HepG2 (cell line): ENCODE results near the gene CPNE4. TPM values are rescaled to one million over a fixed set of nuclear protein-coding genes. Genes with fewer than 3 reads are reported as not detected.

Experiments used
- ATAC-seq: fragments of 200-7000 bp; cut with Tn5 transposase; 3 replicates; pipeline ENCODE4 v1.9.1; 2020; ENCODE audit warnings: mild to moderate bottlenecking, moderate library complexity
- Bru-seq: library from RNA; stranded (reverse); fragments of 400-500 nt; gene quantifications from one replicate; lab custom pipeline; 2021; lab: Mats Ljungman, UMichigan
- BruChase-seq, 2 experiments: library from RNA; stranded (reverse); fragments of 400-500 nt; gene quantifications; one replicate each; lab custom pipeline; 2021; lab: Mats Ljungman, UMichigan
- BruUV-seq: library from RNA; stranded (reverse); fragments of 400-500 nt; replicated peaks from 2 replicates; lab custom pipeline; 2021; lab: Mats Ljungman, UMichigan
- CTCF ChIA-PET: fragments of 300-600 bp; formaldehyde crosslinking; extraction: SDS; loops from one replicate; lab custom pipeline; 2021; ENCODE audit warnings: low total read pairs, inconsistent platforms, low intra/inter-chr PET ratio; lab: Yijun Ruan, JAX
- POLR2A ChIA-PET: fragments of 350-600 bp; sonication (Branson Sonifier 250); formaldehyde crosslinking; loops from one replicate; lab custom pipeline; 2020; ENCODE audit warnings: antibody characterized with exemption, inconsistent platforms; lab: Yijun Ruan, JAX
- DNase-seq: peaks from one replicate; pipeline ENCODE4 v3.0.0-alpha.2; 2015; ENCODE audit warnings: low spot score
- FAIRE-seq: peaks from 3 replicates; lab custom pipeline; 2011; peaks lifted over from hg19 to GRCh38; lab: Jason Lieb, UNC
- H2AFZ ChIP-seq: one replicate; pipeline ENCODE4 v1.6.1; 2011; ENCODE audit warnings: low read length, inconsistent platforms
- H3K27ac ChIP-seq: fragments of 300-600 bp; 3 replicates; pipeline ENCODE4 v1.8.0; 2011; ENCODE audit warnings: mixed run types, mild to moderate bottlenecking, mixed read lengths, low read length, inconsistent platforms; ENCODE audit not compliant: insufficient read depth; ENCODE audit errors: extremely low read length
- H3K27me3 ChIP-seq, 2 experiments: fragments of 200-600 bp in 1 of 2; 2 replicates in 1 of 2; 3 replicates in 1 of 2; pipeline versions ENCODE4 v1.6.0 to v1.8.0; 2011; ENCODE audit warnings: low read length in 2 of 2, mild to moderate bottlenecking in 2 of 2, moderate library complexity in 2 of 2, inconsistent platforms in 1 of 2; ENCODE audit not compliant: insufficient read depth in 2 of 2, control insufficient read depth in 1 of 2
- H3K36me3 ChIP-seq, 2 experiments: fragments of 200-600 bp in 1 of 2; replicated peaks in 1 of 2; 2 replicates in 1 of 2; 3 replicates in 1 of 2; pipeline versions ENCODE4 v1.5.1 to v1.8.0; 2011; ENCODE audit warnings: low read length in 2 of 2, inconsistent platforms in 1 of 2; ENCODE audit not compliant: insufficient read depth in 2 of 2, control insufficient read depth in 1 of 2
- H3K4me1 ChIP-seq: 2 replicates; pipeline ENCODE4 v1.5.1; 2012; ENCODE audit warnings: low read length, inconsistent platforms; ENCODE audit not compliant: insufficient read depth
- H3K4me2 ChIP-seq: 2 replicates; pipeline ENCODE4 v1.6.0; 2011; ENCODE audit warnings: low read depth, low read length, inconsistent platforms
- H3K4me3 ChIP-seq, 3 experiments: fragments of 200-600 bp in 1 of 3; sonication (generic), shearing (Covaris generic) in 1 of 3; replicated peaks in 1 of 3; 2 replicates each; pipeline ENCODE4 v1.5.1; 2011 to 2016; ENCODE audit warnings: low read length in 3 of 3, inconsistent platforms in 2 of 3, low read depth in 2 of 3, mild to moderate bottlenecking in 2 of 3, control low read depth in 1 of 3, mixed read lengths in 1 of 3; ENCODE audit not compliant: insufficient read depth in 1 of 3
- H3K79me2 ChIP-seq: one replicate; pipeline ENCODE4 v1.6.1; 2011; ENCODE audit warnings: low read length, inconsistent platforms; ENCODE audit not compliant: insufficient read depth
- H3K9ac ChIP-seq: 2 replicates; pipeline ENCODE4 v1.6.0; 2011; ENCODE audit warnings: mild to moderate bottlenecking, low read depth, low read length, inconsistent platforms; ENCODE audit not compliant: insufficient read depth
- H3K9me3 ChIP-seq: 2 replicates; pipeline ENCODE4 v1.5.1; 2012; ENCODE audit warnings: mild to moderate bottlenecking, low read length
- H4K20me1 ChIP-seq: 2 replicates; pipeline ENCODE4 v1.6.0; 2011; ENCODE audit warnings: inconsistent platforms, mild to moderate bottlenecking, low read length, moderate library complexity; ENCODE audit not compliant: insufficient read depth
- IKZF4 ChIP-seq: sonication (generic); formaldehyde crosslinking; IDR thresholded peaks from 2 replicates; pipeline ENCODE4 v1.5.1; 2020; ENCODE audit warnings: borderline replicate concordance, mild to moderate bottlenecking, low read depth, missing genetic modification reagents; ENCODE audit errors: not compliant biosample characterization
- IRF2 ChIP-seq: IDR thresholded peaks from 2 replicates; pipeline ENCODE4 v1.6.1; 2018; ENCODE audit warnings: missing genetic modification reagents, missing compliant biosample characterization
- NFAT5 ChIP-seq: sonication (generic); formaldehyde crosslinking; IDR thresholded peaks from 2 replicates; pipeline ENCODE4 v1.4.0; 2020; ENCODE audit warnings: missing genetic modification reagents
- PBX2 ChIP-seq: IDR thresholded peaks from 2 replicates; pipeline ENCODE4 v1.6.1; 2016; ENCODE audit warnings: control low read depth
- ZNF619 ChIP-seq: sonication (generic); formaldehyde crosslinking; IDR thresholded peaks from 2 replicates; pipeline ENCODE4 v1.4.0; 2020; ENCODE audit warnings: mild to moderate bottlenecking, missing genetic modification reagents
- WGBS: methylation state at CpG from one replicate; pipeline ENCODE4 v1.1.6; 2017; ENCODE audit warnings: low lambda C conversion rate; 5-methylcytosine and 5-hydroxymethylcytosine counted together
- in situ Hi-C: cut with HindIII; loops from 2 replicates; pipeline ENCODE4 v1.10.0; 2017; ENCODE audit warnings: low pct_unique_long_range_greater_than_20kb; ENCODE audit not compliant: extremely low pct_ligation_motif_present
- intact Hi-C: fragments of 100-400 bp; cut with micrococcal nuclease; formaldehyde crosslinking; loops from one replicate; pipeline ENCODE4 v1.10.0; 2022; ENCODE audit not compliant: unreplicated experiment
- long read RNA-seq, 2 experiments: library from RNA in 1 of 2; library from polyadenylated mRNA in 1 of 2; stranded (forward) in 1 of 2; unstranded in 1 of 2; transcript quantifications; one replicate each; pipeline ENCODE4 v2.0.0, GENCODE V29; 2019 to 2022
- polyA minus RNA-seq, 3 experiments: library from RNA; depleted of rRNA, polyadenylated mRNA; stranded (reverse); fragments of >200 nt; gene quantifications; 2 replicates each; pipeline ENCODE4 v1.2.3, GENCODE V29; 2011; ENCODE audit warnings: low replicate concordance in 1 of 3
- polyA plus RNA-seq, 8 experiments: library from polyadenylated mRNA; depleted of rRNA in 3 of 8; stranded (reverse) in 7 of 8; unstranded in 1 of 8; fragments of >200 nt; fragmentation: Illumina TruSeq in 4 of 8; extraction: Trizol in 4 of 8; gene quantifications; 2 replicates each; pipeline versions ENCODE4 v1.2.1 to v1.2.3, GENCODE V29; 2011 to 2016; ENCODE audit warnings: low read depth in 4 of 8, missing spikeins in 1 of 8, mixed read lengths in 1 of 8; ENCODE audit not compliant: insufficient read depth in 1 of 8
- total RNA-seq, 5 experiments: library from RNA; depleted of rRNA; stranded (reverse); fragments of >200 nt; fragmentation: Illumina TruSeq; extraction: Trizol; gene quantifications; 2 replicates each; pipeline ENCODE4 v1.2.3, GENCODE V29; 2016; ENCODE audit warnings: low read depth in 1 of 5
- TF ChIP-seq, protein P1 (sequence below): sonication (generic); formaldehyde crosslinking; IDR thresholded peaks from 2 replicates; pipeline ENCODE4 v1.5.0; 2020; ENCODE audit warnings: missing genetic modification reagents
- TF ChIP-seq, protein P2 (sequence below): sonication (generic); formaldehyde crosslinking; IDR thresholded peaks from 2 replicates; pipeline ENCODE4 v1.4.0; 2020; ENCODE audit warnings: mild to moderate bottlenecking, missing genetic modification reagents

The CPNE4 gene
- not detected in 2 replicates for total RNA-seq (2016; rRNA removed; fragmentation: Illumina TruSeq; extraction: Trizol)
- not detected in 2 replicates for total RNA-seq (2016; cell fraction: cytosol; rRNA removed; fragmentation: Illumina TruSeq; extraction: Trizol; ENCODE audit: low read depth)
- total RNA-seq (2016; cell fraction: insoluble cytoplasmic fraction; rRNA removed; fragmentation: Illumina TruSeq; extraction: Trizol): not detected in 2 replicates
- total RNA-seq (2016; cell fraction: membrane; rRNA removed; fragmentation: Illumina TruSeq; extraction: Trizol): not detected in 2 replicates
- total RNA-seq (2016; cell fraction: nucleus; rRNA removed; fragmentation: Illumina TruSeq; extraction: Trizol): not detected in 2 replicates
- polyA plus RNA-seq (2011; rRNA removed): not detected in 2 replicates
- not detected in 2 replicates for polyA plus RNA-seq (2011; cell fraction: cytosol; rRNA removed)
- polyA plus RNA-seq (2011; cell fraction: nucleus; rRNA removed): not detected in 2 replicates
- not detected in 2 replicates for polyA plus RNA-seq (2012)
- not detected in 2 replicates for polyA plus RNA-seq (2016; cell fraction: cytosol; fragmentation: Illumina TruSeq; extraction: Trizol; ENCODE audit: low read depth)
- not detected in 2 replicates for polyA plus RNA-seq (2016; cell fraction: insoluble cytoplasmic fraction; fragmentation: Illumina TruSeq; extraction: Trizol; ENCODE audit: low read depth)
- not detected in 2 replicates for polyA plus RNA-seq (2016; cell fraction: membrane; fragmentation: Illumina TruSeq; extraction: Trizol; ENCODE audit: low read depth)
- polyA plus RNA-seq (2016; cell fraction: nucleus; fragmentation: Illumina TruSeq; extraction: Trizol; ENCODE audit: insufficient read depth, low read depth): not detected in 2 replicates
- 0.07 TPM in 1 of 2 replicates, not detected in the other for polyA minus RNA-seq (2011; rRNA and poly(A)+ RNA removed; ENCODE audit: low replicate concordance)
- polyA minus RNA-seq (2011; cell fraction: cytosol; rRNA and poly(A)+ RNA removed): not detected in 2 replicates
- not detected in 2 replicates for polyA minus RNA-seq (2011; cell fraction: nucleus; rRNA and poly(A)+ RNA removed)
- Bru-seq, nascent RNA: percentile 2 among the genes with signal in this experiment
- percentile 1 among the genes with signal in this experiment for BruChase-seq, experiment 1, labeled RNA remaining after a 6-hour chase
- BruChase-seq, experiment 2, labeled RNA remaining after a 2-hour chase: percentile 3 among the genes with signal in this experiment
- long read RNA-seq, experiment 1: 0 reads
- long read RNA-seq, experiment 2: 0 reads

DNA sequence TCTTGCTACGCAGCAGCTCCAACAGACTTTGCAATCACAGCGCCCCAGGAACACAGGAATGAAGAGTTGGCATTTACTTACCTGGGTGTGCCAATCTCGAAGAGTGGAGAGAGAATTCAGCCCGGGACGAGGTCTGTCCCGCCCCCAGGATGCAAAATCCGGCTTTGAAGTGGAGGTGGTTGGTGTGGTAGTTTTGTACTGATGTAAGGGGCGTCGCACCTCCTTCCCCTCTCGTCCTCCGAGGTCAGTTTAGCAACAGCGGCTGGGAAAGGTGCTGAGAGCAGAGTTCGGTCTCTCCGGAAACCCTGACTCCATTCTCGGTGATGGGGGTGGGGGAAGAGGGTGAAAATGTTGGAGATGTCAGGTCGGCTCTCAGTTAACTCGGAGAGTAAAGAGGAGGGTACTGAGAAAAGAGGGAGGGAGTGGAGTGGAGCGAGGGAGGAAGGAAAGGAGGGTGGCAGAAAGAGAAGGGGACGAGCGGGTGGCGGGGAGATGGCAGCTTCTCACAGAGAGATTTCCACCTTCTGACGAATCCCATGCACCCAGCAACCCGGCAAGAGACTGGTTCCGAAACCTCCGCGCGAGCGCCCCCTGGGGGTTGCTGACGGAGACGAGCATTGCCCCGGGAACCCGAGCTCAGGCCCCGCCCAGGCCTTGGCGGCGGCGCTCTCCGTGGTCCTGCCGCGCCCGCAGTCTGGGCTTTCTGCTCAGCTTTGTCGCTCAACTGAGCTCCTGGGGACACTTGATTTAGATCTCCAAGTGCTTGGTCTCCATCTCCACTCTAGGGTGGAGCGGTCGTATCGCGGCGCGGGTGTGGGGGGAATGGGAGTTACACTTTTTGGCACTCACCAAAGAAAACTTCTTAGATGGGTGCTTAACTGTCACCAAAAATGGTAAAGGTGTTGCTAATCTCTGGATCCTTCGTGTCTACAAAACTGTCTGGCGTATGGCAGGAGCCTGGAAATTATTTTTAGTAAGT is at the start of gene CPNE4:
Gene CPNE4, minus strand, starts transcription at position 529 of the 979 bp plus-strand sequence.
- no peak within 1 kb of the TSS for H2AFZ ChIP-seq
- POLR2A ChIA-PET: no interaction called here
- no peak within 1 kb of the TSS for H3K27ac ChIP-seq
- no peak within 1 kb of the TSS for H3K4me3 ChIP-seq
- H3K4me2 ChIP-seq: no peak within 1 kb of the TSS
- no peaks in the 10 kb centered on the region for H3K4me1 ChIP-seq
- FAIRE-seq (peak; percentile 47), ATAC-seq (peak; percentile 100), DNase-seq (peak; percentile 32)
- WGBS: 11% methylated on average over 28 of the region's 49 CpGs
- CTCF ChIA-PET: interaction anchor here (0.8 to 1.1 kb wide), 2 partner anchors 240 kb away, joined by 3 read pairs; no protein-coding TSS in a partner anchor
- H3K79me2 ChIP-seq: no peaks in the 10 kb centered on the region
- BruUV-seq: no TSS peak
- intact Hi-C loops: loop anchor here (5.0 kb wide), 1 partner anchor 363 kb away; no protein-coding TSS in a partner anchor
- no peak within 1 kb of the TSS for H3K9ac ChIP-seq
- no peaks in the 10 kb centered on the region for H3K36me3 ChIP-seq
- H4K20me1 ChIP-seq: 0 out of 2 replicates have a peak, but pooled peaks cover 3% of the 10 kb centered on the region
- in situ Hi-C loops: no loop called here
- H3K9me3 ChIP-seq: no peaks in the 10 kb centered on the region
- H3K27me3 ChIP-seq: peaks cover 0 to 10% of the 10 kb centered on the region in 2 experiments; a peak in 1 of 5 replicates
- TF ChIP-seq, protein P1, sequence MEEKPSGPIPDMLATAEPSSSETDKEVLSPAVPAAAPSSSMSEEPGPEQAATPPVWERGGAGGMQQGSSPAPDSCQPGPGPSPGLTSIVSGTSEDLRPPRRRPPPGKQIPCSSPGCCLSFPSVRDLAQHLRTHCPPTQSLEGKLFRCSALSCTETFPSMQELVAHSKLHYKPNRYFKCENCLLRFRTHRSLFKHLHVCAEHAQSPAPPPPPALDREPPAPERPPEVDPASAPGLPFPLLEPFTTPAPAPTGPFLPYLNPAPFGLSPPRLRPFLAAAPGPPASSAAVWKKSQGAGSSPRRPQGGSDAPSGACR (CRISPR knock-in tag): no peak
- no peak for TF ChIP-seq ZNF619 (CRISPR knock-in tag)
- TF ChIP-seq IKZF4 (CRISPR knock-in tag): no peak
- no peak for TF ChIP-seq PBX2 (CRISPR knock-in tag)
- TF ChIP-seq, protein P2, sequence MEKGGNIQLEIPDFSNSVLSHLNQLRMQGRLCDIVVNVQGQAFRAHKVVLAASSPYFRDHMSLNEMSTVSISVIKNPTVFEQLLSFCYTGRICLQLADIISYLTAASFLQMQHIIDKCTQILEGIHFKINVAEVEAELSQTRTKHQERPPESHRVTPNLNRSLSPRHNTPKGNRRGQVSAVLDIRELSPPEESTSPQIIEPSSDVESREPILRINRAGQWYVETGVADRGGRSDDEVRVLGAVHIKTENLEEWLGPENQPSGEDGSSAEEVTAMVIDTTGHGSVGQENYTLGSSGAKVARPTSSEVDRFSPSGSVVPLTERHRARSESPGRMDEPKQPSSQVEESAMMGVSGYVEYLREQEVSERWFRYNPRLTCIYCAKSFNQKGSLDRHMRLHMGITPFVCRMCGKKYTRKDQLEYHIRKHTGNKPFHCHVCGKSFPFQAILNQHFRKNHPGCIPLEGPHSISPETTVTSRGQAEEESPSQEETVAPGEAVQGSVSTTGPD (CRISPR knock-in tag): no peak
- peak; percentile 65 for TF ChIP-seq IRF2 (CRISPR knock-in tag)
- TF ChIP-seq NFAT5 (CRISPR knock-in tag): peak; percentile 78; the same call in 1 of the 2 replicates
